Left lung (tissue), 10 donors: ENCODE measurements around the gene PAFAH1B1. TPM values are rescaled to one million over a fixed set of nuclear protein-coding genes. Genes with fewer than 3 reads are reported as not detected.

Experiments
- ATAC-seq: fragments of 200-7000 bp; cut with Tn5 transposase; one replicate; pipeline ENCODE4 v1.9.1; 2020; ENCODE audit warnings: moderate library complexity
- DNase-seq, 4 donors: peaks; one replicate each; pipeline ENCODE4 v3.0.0-alpha.2; 2013 to 2020
- H3K27ac ChIP-seq, 2 donors: fragments of 200-600 bp; sonication (generic) in 1 of 2; one replicate each; pipeline versions ENCODE4 v1.5.0 to v1.8.0; 2020 to 2021
- H3K27me3 ChIP-seq, 2 donors: fragments of 200-600 bp; sonication (generic) in 1 of 2; one replicate each; pipeline versions ENCODE4 v1.5.0 to v1.8.0; 2020 to 2021
- H3K36me3 ChIP-seq, 2 donors: fragments of 200-600 bp; sonication (generic) in 1 of 2; one replicate each; pipeline versions ENCODE4 v1.5.0 to v1.8.0; 2020 to 2021
- H3K4me1 ChIP-seq, 2 donors: fragments of 200-600 bp; one replicate each; pipeline ENCODE4 v1.8.0; 2021
- H3K4me3 ChIP-seq, 2 donors: fragments of 200-600 bp; sonication (generic) in 1 of 2; one replicate each; pipeline versions ENCODE4 v1.5.0 to v1.8.0; 2020 to 2021; ENCODE audit warnings: mild to moderate bottlenecking in 1 of 2
- H3K9me3 ChIP-seq, 2 donors: fragments of 200-600 bp; sonication (generic) in 1 of 2; one replicate each; pipeline versions ENCODE4 v1.5.0 to v1.8.0; 2020 to 2021
- intact Hi-C, 2 donors: fragments of 100-400 bp; cut with DNase I; formaldehyde crosslinking; loops; one replicate each; pipeline versions ENCODE4 v1.11.2 to v1.14.2; 2022
- polyA plus RNA-seq, 6 donors: library from polyadenylated mRNA; unstranded; fragments of 120-200 nt; gene quantifications; one replicate each; pipeline ENCODE4 v1.2.1, GENCODE V29; 2013; ENCODE audit not compliant: insufficient read length in 6 of 6
- total RNA-seq, 2 donors: library from RNA; stranded (reverse); fragmentation: NEBNext Ultra II Directional; extraction: Animal tissue kit (Norgen Biotek cat#: 25700); gene quantifications; one replicate each; pipeline ENCODE4 v1.2.1, GENCODE V29; 2021
- TF ChIP-seq, protein P1 (sequence below), 2 donors: fragments of 200-600 bp; sonication (generic) in 1 of 2; IDR thresholded peaks; one replicate each; pipeline versions ENCODE4 v1.5.0 to v1.8.0; 2021; ENCODE audit warnings: antibody characterized with exemption in 2 of 2
- donor health status: DM: no; HTN: yes; CAD: no.
- donor health status: DM: no; HTN: no; CAD: no.

PAFAH1B1 gene
- total and polyA plus RNA-seq, 8 donors: 135 to 188 (median 151) TPM

DNA sequence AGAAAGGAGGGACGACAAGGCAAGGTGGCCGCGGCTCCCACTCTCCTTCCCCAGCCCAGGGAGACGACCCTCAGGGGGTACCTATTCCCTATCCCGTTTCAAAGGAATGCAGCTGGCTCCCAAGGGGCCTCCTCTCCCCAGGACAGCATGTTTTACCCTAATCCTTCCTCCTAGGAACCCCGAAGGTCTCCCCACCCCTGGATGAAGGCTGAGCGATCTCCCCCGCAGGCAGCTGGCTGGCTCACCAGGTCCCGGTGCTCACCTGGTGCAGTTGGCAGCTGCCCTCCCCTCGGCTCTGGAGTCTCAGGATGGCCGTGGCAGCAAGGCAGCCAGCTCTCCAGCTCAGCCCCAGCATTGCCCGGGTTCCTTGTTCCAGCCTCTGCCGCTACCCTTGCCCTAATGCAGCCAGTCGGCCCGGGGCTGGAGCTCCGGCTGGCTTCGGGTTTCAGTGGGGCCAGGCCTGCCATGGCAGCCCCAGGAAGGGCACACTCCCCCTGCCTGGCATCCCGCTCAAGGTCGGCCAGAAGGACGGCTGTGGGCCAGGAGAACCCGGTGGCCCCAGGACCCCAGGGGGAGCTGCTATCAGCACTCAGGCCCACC is 113.6 kb downstream of the PAFAH1B1 start:
- Histone ChIP-seq H3K4me1 (peaks cover 30 to 42% of the 10 kb centered on the region in 2 donors), H3K9me3 (no peaks in the 10 kb centered on the region), H3K27ac (no peak overlapping the region), H3K4me3 (no peak overlapping the region), H3K36me3 (peaks cover 0 to 27% of the 10 kb centered on the region in 2 donors), H3K27me3 (no peaks in the 10 kb centered on the region)
- ATAC-seq (no peak), DNase-seq (peak in 2 of 4 donors; percentile 10 to 67)
- intact Hi-C loops: no loop called here
- TF ChIP-seq, protein P1, sequence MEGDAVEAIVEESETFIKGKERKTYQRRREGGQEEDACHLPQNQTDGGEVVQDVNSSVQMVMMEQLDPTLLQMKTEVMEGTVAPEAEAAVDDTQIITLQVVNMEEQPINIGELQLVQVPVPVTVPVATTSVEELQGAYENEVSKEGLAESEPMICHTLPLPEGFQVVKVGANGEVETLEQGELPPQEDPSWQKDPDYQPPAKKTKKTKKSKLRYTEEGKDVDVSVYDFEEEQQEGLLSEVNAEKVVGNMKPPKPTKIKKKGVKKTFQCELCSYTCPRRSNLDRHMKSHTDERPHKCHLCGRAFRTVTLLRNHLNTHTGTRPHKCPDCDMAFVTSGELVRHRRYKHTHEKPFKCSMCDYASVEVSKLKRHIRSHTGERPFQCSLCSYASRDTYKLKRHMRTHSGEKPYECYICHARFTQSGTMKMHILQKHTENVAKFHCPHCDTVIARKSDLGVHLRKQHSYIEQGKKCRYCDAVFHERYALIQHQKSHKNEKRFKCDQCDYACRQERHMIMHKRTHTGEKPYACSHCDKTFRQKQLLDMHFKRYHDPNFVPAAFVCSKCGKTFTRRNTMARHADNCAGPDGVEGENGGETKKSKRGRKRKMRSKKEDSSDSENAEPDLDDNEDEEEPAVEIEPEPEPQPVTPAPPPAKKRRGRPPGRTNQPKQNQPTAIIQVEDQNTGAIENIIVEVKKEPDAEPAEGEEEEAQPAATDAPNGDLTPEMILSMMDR (IDR thresholded peaks at IDR 0.05): no peak

DNA sequence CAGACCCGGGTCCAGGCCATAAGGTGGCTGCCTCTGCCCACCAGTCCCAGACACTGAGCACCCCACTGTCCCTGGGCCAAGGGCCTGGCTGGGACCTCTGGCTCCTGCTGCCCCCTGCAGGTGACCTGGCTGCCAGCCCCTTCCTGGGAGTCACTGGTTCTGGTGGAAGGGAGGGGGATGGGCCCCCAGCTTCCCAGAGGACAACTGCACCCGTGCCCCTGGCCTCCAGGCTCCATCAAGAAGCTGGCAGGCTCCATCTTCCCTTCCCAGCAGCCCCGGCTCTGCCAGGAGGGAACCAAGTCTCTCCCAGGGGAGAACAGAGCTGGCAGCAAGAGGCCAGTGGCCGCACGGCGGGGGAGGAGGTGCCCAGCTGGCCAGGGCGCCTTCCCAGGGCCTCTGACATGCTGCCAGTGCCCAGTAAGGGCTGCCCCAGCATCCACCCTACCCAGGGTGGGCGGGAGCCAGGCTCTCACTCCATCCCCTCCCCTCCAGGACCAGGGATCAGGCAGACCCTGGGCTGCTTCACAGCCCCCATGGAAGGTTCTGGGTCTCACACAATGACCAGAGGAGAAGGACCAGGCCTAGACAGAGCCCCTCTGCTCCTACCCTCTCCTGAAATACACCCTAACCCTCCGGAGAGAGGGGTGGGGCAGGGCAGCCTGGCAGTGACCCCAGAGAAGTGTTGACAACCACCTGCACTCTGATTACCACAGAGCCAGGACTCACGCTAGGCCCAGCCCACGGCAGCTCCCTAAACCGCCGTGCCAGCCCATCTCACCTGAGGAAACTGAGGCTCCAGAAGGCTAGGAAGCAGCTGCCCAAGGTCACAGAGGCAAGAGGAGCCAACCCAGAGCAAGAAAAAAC is 114.5 kb downstream of the PAFAH1B1 start:
- ATAC-seq: peak; percentile 6

DNA sequence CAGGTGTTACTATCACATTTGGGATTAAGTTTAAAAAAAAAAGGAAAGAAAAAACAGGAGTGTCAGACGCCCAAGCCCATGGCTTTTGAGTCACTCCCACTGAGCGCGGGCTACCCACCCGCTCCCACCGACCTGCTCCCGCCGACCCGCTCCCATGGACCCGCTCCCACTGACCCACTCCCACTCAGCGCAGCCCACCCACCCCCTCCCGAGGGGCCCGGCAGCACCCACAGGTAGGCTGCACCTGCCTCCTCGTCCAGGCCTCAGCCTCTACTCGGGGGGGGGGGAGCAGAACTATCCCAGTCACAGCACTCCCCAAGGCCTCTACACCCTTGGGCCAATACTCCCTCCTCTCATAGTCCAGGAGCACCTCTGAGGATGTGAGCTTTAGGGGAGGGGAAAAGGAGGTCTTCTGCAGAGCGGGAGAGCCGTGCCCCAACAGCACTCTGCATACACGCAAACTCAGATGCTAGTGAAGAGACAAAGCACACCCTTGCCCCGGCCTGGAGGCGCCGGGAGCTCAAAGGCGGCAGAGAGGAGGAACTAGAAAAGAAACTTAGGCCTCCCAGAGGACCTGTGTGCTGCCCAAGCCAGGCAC is 115.2 kb downstream of the PAFAH1B1 start:
- intact Hi-C loops: no loop called here
- peaks cover 38 to 59% of the 10 kb centered on the region in 2 donors for H3K4me1 ChIP-seq

More for the DNA sequence above, 114.5 kb downstream of the PAFAH1B1 start:
- Histone ChIP-seq H3K9me3 (no peaks in the 10 kb centered on the region), H3K36me3 (peaks cover 0 to 18% of the 10 kb centered on the region in 2 donors), H3K27ac (no peak overlapping the region), H3K27me3 (no peaks in the 10 kb centered on the region), H3K4me3 (no peak overlapping the region), H3K4me1 (peaks cover 38 to 52% of the 10 kb centered on the region in 2 donors)
- intact Hi-C loops: no loop called here
- TF ChIP-seq, protein P1 (IDR thresholded peaks at IDR 0.05): no peak
- DNase-seq: peak in 1 of 4 donors; percentile 78

DNA sequence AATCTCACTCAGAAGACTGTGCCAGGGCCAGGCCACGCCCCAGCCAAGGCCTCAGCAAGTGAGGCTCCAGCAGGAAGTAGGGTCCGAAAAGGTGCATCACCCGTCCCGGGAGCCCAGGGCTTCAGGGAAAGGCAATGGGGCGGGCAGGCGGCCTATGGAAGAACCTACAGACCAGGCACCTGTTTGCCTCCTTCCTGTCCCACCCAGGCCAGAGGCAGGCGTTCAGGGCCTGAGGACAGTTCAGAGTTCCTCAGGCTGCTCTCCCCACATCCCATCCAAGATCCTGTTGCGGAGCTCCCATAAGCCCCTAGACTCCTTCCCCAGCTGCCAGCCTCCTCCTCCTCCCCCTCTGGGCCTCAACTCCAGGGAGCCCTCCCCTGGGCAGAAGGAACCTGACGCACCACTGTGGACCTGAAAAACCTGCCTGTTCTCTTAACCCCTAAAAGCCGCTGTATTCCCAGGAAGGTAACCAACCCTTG is 115.8 kb downstream of the PAFAH1B1 start:
- intact Hi-C loops: no loop called here
- Histone ChIP-seq H3K36me3 (peaks cover 0 to 5% of the 10 kb centered on the region in 2 donors), H3K4me3 (peak overlapping the region in 1 of 2 donors; percentile 74), H3K27me3 (no peaks in the 10 kb centered on the region), H3K4me1 (peaks cover 38 to 59% of the 10 kb centered on the region in 2 donors), H3K9me3 (no peaks in the 10 kb centered on the region), H3K27ac (peak overlapping the region in 1 of 2 donors; percentile 24)
- peak in 3 of 4 donors; percentile 63 to 87 (median 77) for DNase-seq
- TF ChIP-seq, protein P1 (IDR thresholded peaks at IDR 0.05): no peak
- peak; percentile 51 for ATAC-seq

More for the DNA sequence above, 115.2 kb downstream of the PAFAH1B1 start:
- DNase-seq (no peak), ATAC-seq (no peak)
- H3K27ac ChIP-seq: peak overlapping the region in 1 of 2 donors; percentile 24
- TF ChIP-seq, protein P1 (IDR thresholded peaks at IDR 0.05): no peak
- no peaks in the 10 kb centered on the region for H3K9me3 ChIP-seq
- H3K4me3 ChIP-seq: peak overlapping the region in 1 of 2 donors; percentile 74
- no peaks in the 10 kb centered on the region for H3K27me3 ChIP-seq
- H3K36me3 ChIP-seq: peaks cover 0 to 10% of the 10 kb centered on the region in 2 donors
